ENCODE data around the gene NIPAL3.

The NIPAL3 gene

GRCh38 chr1:24400065-24400464 lies 15.5 kb upstream of the NIPAL3 start:
- DNase-seq (ENCODE audit: low read depth), result no peak
- no peak overlapping the region for H3K4me3 ChIP-seq (ENCODE audit: low read depth, low read length)
- no peak for TF ChIP-seq CTCF (IDR thresholded peaks at IDR 0.05; ENCODE audit: insufficient read depth, low read depth, low read length, missing control alignments)

- TF ChIP-seq CTCF (IDR thresholded peaks at IDR 0.05; ENCODE audit: insufficient read depth, low read depth, low read length, missing control alignments), result no peak
- H3K4me3 ChIP-seq (ENCODE audit: low read depth, low read length), result no peak overlapping the region
- DNase-seq (ENCODE audit: low read depth), result no peak
Measured at GRCh38 chr1:24403806-24404205, 11.8 kb upstream of the NIPAL3 start.

- no peak for DNase-seq (ENCODE audit: low read depth)
- TF ChIP-seq CTCF (IDR thresholded peaks at IDR 0.05; ENCODE audit: insufficient read depth, low read depth, low read length, missing control alignments), result no peak
- H3K4me3 ChIP-seq (ENCODE audit: low read depth, low read length), result no peak overlapping the region
Measured at GRCh38 chr1:24406788-24407187, 8.8 kb upstream of the NIPAL3 start.

- H3K4me3 ChIP-seq (ENCODE audit: low read depth, low read length), result no peak overlapping the region
- TF ChIP-seq CTCF (IDR thresholded peaks at IDR 0.05; ENCODE audit: insufficient read depth, low read depth, low read length, missing control alignments), result no peak
- DNase-seq (ENCODE audit: low read depth), result no peak
Measured at GRCh38 chr1:24409535-24409934, 6.1 kb upstream of the NIPAL3 start.

GRCh38 chr1:24410750-24411149 lies 4.9 kb upstream of the NIPAL3 start:
- DNase-seq (ENCODE audit: low read depth), result no peak
- no peak for TF ChIP-seq CTCF (IDR thresholded peaks at IDR 0.05; ENCODE audit: insufficient read depth, low read depth, low read length, missing control alignments)
- H3K4me3 ChIP-seq (ENCODE audit: low read depth, low read length), result no peak overlapping the region

GRCh38 chr1:24411963-24412362 lies 3.6 kb upstream of the NIPAL3 start:
- TF ChIP-seq CTCF (IDR thresholded peaks at IDR 0.05; ENCODE audit: insufficient read depth, low read depth, low read length, missing control alignments), result no peak
- no peak for DNase-seq (ENCODE audit: low read depth)
- H3K4me3 ChIP-seq (ENCODE audit: low read depth, low read length), result no peak overlapping the region

GRCh38 chr1:24412408-24412807 lies 3.2 kb upstream of the NIPAL3 start:
- no peak for DNase-seq (ENCODE audit: low read depth)
- no peak overlapping the region for H3K4me3 ChIP-seq (ENCODE audit: low read depth, low read length)
- TF ChIP-seq CTCF (IDR thresholded peaks at IDR 0.05; ENCODE audit: insufficient read depth, low read depth, low read length, missing control alignments), result no peak

Data from GM12865 (cell line).